ENCODE measurements around the gene ANKRD31. TPM values are rescaled to one million over a fixed set of nuclear protein-coding genes. Genes with fewer than 3 reads are reported as not detected.
A peak's percentile ranks its signal among the peaks of the same experiment; 100 is the strongest.

Gene ANKRD31
- total RNA-seq, 1 experiment from 2014 or later = 0.11 TPM

DNA sequence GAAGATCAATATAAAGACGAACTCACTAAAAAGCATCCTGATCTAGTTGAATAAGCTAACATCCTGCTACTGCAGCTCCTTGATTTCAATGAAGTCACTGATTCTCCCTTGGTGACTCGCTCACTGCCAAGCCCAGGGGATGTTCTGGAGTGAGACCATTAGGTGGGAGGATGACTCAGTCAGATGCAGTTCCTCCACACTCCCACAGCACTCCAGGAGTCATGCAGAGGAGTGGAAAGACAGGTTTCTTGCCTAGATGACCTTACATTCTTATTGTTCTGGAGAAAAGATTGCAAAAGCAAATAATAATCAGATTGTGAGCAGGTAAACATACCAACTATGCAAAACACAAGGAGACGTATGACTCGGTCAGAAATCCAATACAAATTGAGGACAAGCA lies 199.6 kb downstream of the ANKRD31 start:
- H3K4me1 Mint-ChIP-seq = peaks cover 3 to 13% of the 10 kb centered on the region in 2 experiments; a peak in 3 of 4 replicates
- no peak overlapping the region for H3K4me3 Mint-ChIP-seq
- Histone ChIP-seq H3K56ac (ENCODE audit: insufficient read length, low read depth, low read length) (no peak overlapping the region), H3T11ph (ENCODE audit: low read length) (no peak overlapping the region), H2BK20ac (ENCODE audit: low read depth, low read length, poor library complexity, severe bottlenecking) (no peak overlapping the region), H3K9me3 (ENCODE audit: control insufficient read depth, low read depth, low read length) (no peaks in the 10 kb centered on the region), H2BK12ac (ENCODE audit: insufficient read length, low read depth, low read length) (no peak overlapping the region), H3K79me2 (ENCODE audit: insufficient read depth, low read length) (peaks cover 3% of the 10 kb centered on the region; the same call in 1 of the 2 replicates), H3K27me3 (ENCODE audit: insufficient read depth, low read length) (no peaks in the 10 kb centered on the region), H3K79me1 (ENCODE audit: insufficient read depth, low read depth, low read length, poor library complexity, severe bottlenecking) (no peaks in the 10 kb centered on the region), H3K23ac (ENCODE audit: insufficient read length, low read depth, low read length) (no peak overlapping the region), H3K9ac (ENCODE audit: extremely low read depth, insufficient read length, low read length) (no peak overlapping the region), H4K91ac (ENCODE audit: insufficient read length, low read depth, low read length) (no peak overlapping the region), H2BK5ac (ENCODE audit: insufficient read length, low read length) (no peak overlapping the region), H2BK15ac (ENCODE audit: low read depth, low read length) (no peak overlapping the region), H3K14ac (ENCODE audit: insufficient read depth, low read length) (no peak overlapping the region), H3K4me1 (ENCODE audit: insufficient read depth, low read length) (peaks cover 3% of the 10 kb centered on the region; the same call in 1 of the 2 replicates), H3K4ac (ENCODE audit: low read depth, low read length) (no peak overlapping the region), H4K20me1 (ENCODE audit: control insufficient read depth, insufficient read depth, insufficient read length) (no peaks in the 10 kb centered on the region), H4K5ac (ENCODE audit: insufficient read length, low read depth, low read length) (no peak overlapping the region), H2AK5ac (ENCODE audit: insufficient read length, low read length) (no peak overlapping the region), H2BK120ac (ENCODE audit: low read depth, low read length, poor library complexity, severe bottlenecking) (no peak overlapping the region), H2AFZ (ENCODE audit: low read length) (no peak overlapping the region), H3K23me2 (ENCODE audit: insufficient read length, low read depth, low read length, poor library complexity, severe bottlenecking) (no peaks in the 10 kb centered on the region), H4K8ac (replicated peaks; ENCODE audit: insufficient read length, low read depth, low read length) (no peak overlapping the region), H3K18ac (ENCODE audit: insufficient read length, low read depth, low read length) (no peak overlapping the region), H3K27ac (ENCODE audit: insufficient read length, low read depth, low read length) (no peak overlapping the region), H3K4me2 (ENCODE audit: insufficient read depth, insufficient read length, low read length) (no peak overlapping the region)
- TF ChIP-seq, protein P1, sequence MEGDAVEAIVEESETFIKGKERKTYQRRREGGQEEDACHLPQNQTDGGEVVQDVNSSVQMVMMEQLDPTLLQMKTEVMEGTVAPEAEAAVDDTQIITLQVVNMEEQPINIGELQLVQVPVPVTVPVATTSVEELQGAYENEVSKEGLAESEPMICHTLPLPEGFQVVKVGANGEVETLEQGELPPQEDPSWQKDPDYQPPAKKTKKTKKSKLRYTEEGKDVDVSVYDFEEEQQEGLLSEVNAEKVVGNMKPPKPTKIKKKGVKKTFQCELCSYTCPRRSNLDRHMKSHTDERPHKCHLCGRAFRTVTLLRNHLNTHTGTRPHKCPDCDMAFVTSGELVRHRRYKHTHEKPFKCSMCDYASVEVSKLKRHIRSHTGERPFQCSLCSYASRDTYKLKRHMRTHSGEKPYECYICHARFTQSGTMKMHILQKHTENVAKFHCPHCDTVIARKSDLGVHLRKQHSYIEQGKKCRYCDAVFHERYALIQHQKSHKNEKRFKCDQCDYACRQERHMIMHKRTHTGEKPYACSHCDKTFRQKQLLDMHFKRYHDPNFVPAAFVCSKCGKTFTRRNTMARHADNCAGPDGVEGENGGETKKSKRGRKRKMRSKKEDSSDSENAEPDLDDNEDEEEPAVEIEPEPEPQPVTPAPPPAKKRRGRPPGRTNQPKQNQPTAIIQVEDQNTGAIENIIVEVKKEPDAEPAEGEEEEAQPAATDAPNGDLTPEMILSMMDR (conservative IDR thresholded peaks at IDR 0.05) = no peak
- no CpG with 5 or more reads among the region's 4 CpGs for WGBS (ENCODE audit: extremely low coverage, insufficient read length, low lambda C conversion rate)
- H3K9me3 Mint-ChIP-seq = no peaks in the 10 kb centered on the region
- DNase-seq = peak; percentile 41
- no peaks in the 10 kb centered on the region; the same call in 1 of the 2 replicates for H3K27me3 Mint-ChIP-seq (ENCODE audit: low read depth)
- H3K27ac Mint-ChIP-seq = peak overlapping the region in 1 of 3 experiments; percentile 25; a peak in 2 of 7 replicates
- no peaks in the 10 kb centered on the region for H3K36me3 Mint-ChIP-seq (ENCODE audit: insufficient read depth in 1 of 3, low read depth in 3 of 3)
